Gastrocnemius medialis (tissue), 4 donors: ENCODE measurements around the gene PLP2. TPM values are rescaled to one million over a fixed set of nuclear protein-coding genes. Genes with fewer than 3 reads are reported as not detected.

ENCODE experiments used
- ATAC-seq, 2 donors: fragments of 150-250 bp; one replicate each; pipeline ENCODE4 v1.9.1; 2016
- DNase-seq, 2 donors: peaks; one replicate each; pipeline ENCODE4 v3.0.0-alpha.2; 2019
- H3K27ac ChIP-seq, 4 donors: fragments of 200-600 bp; sonication (generic); 1 replicate in 1 of 4; 2 replicates in 3 of 4; pipeline ENCODE4 v1.5.1; 2016 to 2018; ENCODE audit warnings: mild to moderate bottlenecking in 2 of 4, moderate library complexity in 1 of 4
- H3K27me3 ChIP-seq, 3 donors: fragments of 200-600 bp; sonication (generic) in 2 of 3; 1 replicate in 1 of 3; 2 replicates in 2 of 3; pipeline versions ENCODE4 v1.5.1 to v1.6.0; 2016 to 2019; ENCODE audit warnings: mild to moderate bottlenecking in 1 of 3, moderate library complexity in 1 of 3
- H3K36me3 ChIP-seq, 2 donors: fragments of 200-600 bp; sonication (generic) in 1 of 2; one replicate each; pipeline ENCODE4 v1.5.1; 2017 to 2018
- H3K4me1 ChIP-seq, 2 donors: fragments of 200-600 bp; sonication (generic) in 1 of 2; one replicate each; pipeline ENCODE4 v1.5.1; 2016 to 2017; ENCODE audit warnings: mild to moderate bottlenecking in 2 of 2
- H3K4me3 ChIP-seq, 4 donors: fragments of 200-600 bp; sonication (generic) in 3 of 4; 1 replicate in 1 of 4; 2 replicates in 3 of 4; pipeline ENCODE4 v1.5.1; 2016 to 2019; ENCODE audit warnings: mild to moderate bottlenecking in 2 of 4
- H3K9me3 ChIP-seq, 3 donors: fragments of 200-600 bp; sonication (generic) in 2 of 3; 1 replicate in 1 of 3; 2 replicates in 2 of 3; pipeline ENCODE4 v1.5.1; 2016 to 2019
- CTCF ChIP-seq, 5 experiments: fragments of 450-650 bp in 3 of 5; fragments of 200-600 bp in 2 of 5; sonication (generic) in 2 of 5; IDR thresholded peaks in 4 of 5; conservative IDR thresholded peaks in 1 of 5; 1 replicate in 4 of 5; 2 replicates in 1 of 5; pipeline ENCODE4 v1.5.1; 2016 to 2019; ENCODE audit warnings: antibody characterized with exemption in 5 of 5, mild to moderate bottlenecking in 3 of 5, moderate library complexity in 3 of 5
- POLR2A ChIP-seq, 2 donors: fragments of 450-650 bp; IDR thresholded peaks; one replicate each; pipeline ENCODE4 v1.6.1; 2017; ENCODE audit warnings: antibody characterized with exemption in 2 of 2, mild to moderate bottlenecking in 2 of 2, moderate library complexity in 2 of 2
- in situ Hi-C, 4 donors: fragments of 200-750 bp; cut with MboI; loops; one replicate each; pipeline versions ENCODE4 v1.15.0 to v1.8.0; 2017; ENCODE audit warnings: low sequenced_read_pairs in 4 of 4
- intact Hi-C: fragments of 100-400 bp; cut with DNase I; formaldehyde crosslinking; loops from one replicate; pipeline ENCODE4 v1.15.1; 2023; ENCODE audit warnings: low total_unique reads
- total RNA-seq, 4 donors: library from RNA; depleted of rRNA; stranded (reverse); fragments of >200 nt; gene quantifications; one replicate each; pipeline versions ENCODE4 v1.1.0 to v1.2.3, GENCODE V29; 2016

PLP2 gene
- total RNA-seq, 4 donors from 2014 or later, result 12.8 to 53.5 (median 32.5) TPM

GRCh38 chrX:49192722-49193328 is 21.1 kb downstream of the PLP2 start:
- intact Hi-C loops, result no loop called here
- no peak for ATAC-seq

GRCh38 chrX:49193542-49193964 is 21.9 kb downstream of the PLP2 start:
- H3K9me3 ChIP-seq, result no peaks in the 10 kb centered on the region
- DNase-seq, result no peak
- H3K27me3 ChIP-seq, result no peaks in the 10 kb centered on the region
- no peaks in the 10 kb centered on the region for H3K36me3 ChIP-seq
- H3K4me1 ChIP-seq, result no peaks in the 10 kb centered on the region
- TF ChIP-seq CTCF (IDR thresholded peaks at IDR 0.05 in 4 of 5, conservative IDR thresholded peaks at IDR 0.05 in 1 of 5), result no peak
- no peak for TF ChIP-seq POLR2A (IDR thresholded peaks at IDR 0.05)
- ATAC-seq, result no peak
- no peak overlapping the region for H3K27ac ChIP-seq
- in situ Hi-C loops (no loop called here), intact Hi-C loops (no loop called here)
- no peak overlapping the region for H3K4me3 ChIP-seq

More at GRCh38 chrX:49192722-49193328, 21.1 kb downstream of the PLP2 start:
- no peaks in the 10 kb centered on the region for H3K27me3 ChIP-seq
- peak in 4 of 5 experiments; percentile 5 to 54 (median 30) for TF ChIP-seq CTCF (IDR thresholded peaks at IDR 0.05 in 4 of 5, conservative IDR thresholded peaks at IDR 0.05 in 1 of 5)
- no peak for TF ChIP-seq POLR2A (IDR thresholded peaks at IDR 0.05)
- in situ Hi-C loops, result no loop called here
- H3K9me3 ChIP-seq, result no peaks in the 10 kb centered on the region
- no peak overlapping the region for H3K4me3 ChIP-seq
- no peaks in the 10 kb centered on the region for H3K36me3 ChIP-seq
- no peaks in the 10 kb centered on the region for H3K4me1 ChIP-seq
- no peak for DNase-seq
- H3K27ac ChIP-seq, result no peak overlapping the region

- H3K4me3 ChIP-seq, result no peak overlapping the region
- intact Hi-C loops (no loop called here), in situ Hi-C loops (no loop called here)
- H3K4me1 ChIP-seq, result peaks cover 2 to 3% of the 10 kb centered on the region in 2 donors
- ATAC-seq, result no peak
- H3K27me3 ChIP-seq, result no peaks in the 10 kb centered on the region
- no peak overlapping the region for H3K27ac ChIP-seq
- no peaks in the 10 kb centered on the region for H3K36me3 ChIP-seq
- DNase-seq, result no peak
- TF ChIP-seq CTCF (IDR thresholded peaks at IDR 0.05 in 4 of 5, conservative IDR thresholded peaks at IDR 0.05 in 1 of 5) (no peak), POLR2A (IDR thresholded peaks at IDR 0.05) (no peak)
- no peaks in the 10 kb centered on the region for H3K9me3 ChIP-seq
These were observed 25.9 kb downstream of the PLP2 start for GRCh38 chrX:49197543-49198087.

- ATAC-seq, result no peak
- Histone ChIP-seq H3K27ac (no peak overlapping the region), H3K27me3 (no peaks in the 10 kb centered on the region), H3K4me1 (peaks cover 2 to 3% of the 10 kb centered on the region in 2 donors), H3K9me3 (no peaks in the 10 kb centered on the region), H3K4me3 (no peak overlapping the region), H3K36me3 (no peaks in the 10 kb centered on the region)
- DNase-seq, result no peak
- intact Hi-C loops (no loop called here), in situ Hi-C loops (no loop called here)
- TF ChIP-seq POLR2A (IDR thresholded peaks at IDR 0.05) (no peak), CTCF (IDR thresholded peaks at IDR 0.05 in 4 of 5, conservative IDR thresholded peaks at IDR 0.05 in 1 of 5) (no peak)
These were observed 27.0 kb downstream of the PLP2 start for GRCh38 chrX:49198540-49199314.
